HG03575 (cell line): ENCODE results near the gene MBD6.
A peak's percentile ranks its signal among the peaks of the same experiment; 100 is the strongest.

Experiments used
- ATAC-seq: cut with Tn5 transposase; IDR thresholded peaks from one replicate; pipeline ENCODE4 v1.9.1; 2021; ENCODE audit not compliant: unreplicated experiment, insufficient number of reproducible peaks, low FRiP score; ENCODE audit errors: extremely low read depth

MBD6 gene, protein sequence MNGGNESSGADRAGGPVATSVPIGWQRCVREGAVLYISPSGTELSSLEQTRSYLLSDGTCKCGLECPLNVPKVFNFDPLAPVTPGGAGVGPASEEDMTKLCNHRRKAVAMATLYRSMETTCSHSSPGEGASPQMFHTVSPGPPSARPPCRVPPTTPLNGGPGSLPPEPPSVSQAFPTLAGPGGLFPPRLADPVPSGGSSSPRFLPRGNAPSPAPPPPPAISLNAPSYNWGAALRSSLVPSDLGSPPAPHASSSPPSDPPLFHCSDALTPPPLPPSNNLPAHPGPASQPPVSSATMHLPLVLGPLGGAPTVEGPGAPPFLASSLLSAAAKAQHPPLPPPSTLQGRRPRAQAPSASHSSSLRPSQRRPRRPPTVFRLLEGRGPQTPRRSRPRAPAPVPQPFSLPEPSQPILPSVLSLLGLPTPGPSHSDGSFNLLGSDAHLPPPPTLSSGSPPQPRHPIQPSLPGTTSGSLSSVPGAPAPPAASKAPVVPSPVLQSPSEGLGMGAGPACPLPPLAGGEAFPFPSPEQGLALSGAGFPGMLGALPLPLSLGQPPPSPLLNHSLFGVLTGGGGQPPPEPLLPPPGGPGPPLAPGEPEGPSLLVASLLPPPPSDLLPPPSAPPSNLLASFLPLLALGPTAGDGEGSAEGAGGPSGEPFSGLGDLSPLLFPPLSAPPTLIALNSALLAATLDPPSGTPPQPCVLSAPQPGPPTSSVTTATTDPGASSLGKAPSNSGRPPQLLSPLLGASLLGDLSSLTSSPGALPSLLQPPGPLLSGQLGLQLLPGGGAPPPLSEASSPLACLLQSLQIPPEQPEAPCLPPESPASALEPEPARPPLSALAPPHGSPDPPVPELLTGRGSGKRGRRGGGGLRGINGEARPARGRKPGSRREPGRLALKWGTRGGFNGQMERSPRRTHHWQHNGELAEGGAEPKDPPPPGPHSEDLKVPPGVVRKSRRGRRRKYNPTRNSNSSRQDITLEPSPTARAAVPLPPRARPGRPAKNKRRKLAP

GRCh38 chr12:57522011-57522886 is at the start of gene MBD6:
Gene MBD6 (plus strand): TSS chr12:57522824. CDS start chr12:57524304, 1,480 bp downstream.
- peak; percentile 27 for ATAC-seq

DNA sequence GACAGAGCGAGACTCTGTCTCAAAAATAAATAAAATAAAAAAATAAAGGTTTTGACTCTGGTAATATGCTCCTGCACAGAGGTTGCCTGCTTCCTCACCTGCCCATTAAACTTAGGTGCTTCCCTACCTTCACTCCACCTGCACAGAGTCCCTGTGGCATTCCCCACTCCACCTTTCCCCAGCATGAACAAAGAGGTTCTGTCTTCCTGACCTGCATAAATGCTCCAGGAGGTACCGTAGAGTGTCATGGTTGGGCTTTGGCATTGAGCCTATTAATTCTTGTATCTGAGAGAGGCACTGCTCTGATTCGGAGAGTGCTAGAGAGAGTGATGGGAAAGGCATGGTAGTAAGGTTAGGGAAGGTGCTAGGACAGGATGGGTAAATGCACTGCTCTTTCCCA is 49.2 kb upstream of the MBD6 start:
- ATAC-seq: no peak

DNA sequence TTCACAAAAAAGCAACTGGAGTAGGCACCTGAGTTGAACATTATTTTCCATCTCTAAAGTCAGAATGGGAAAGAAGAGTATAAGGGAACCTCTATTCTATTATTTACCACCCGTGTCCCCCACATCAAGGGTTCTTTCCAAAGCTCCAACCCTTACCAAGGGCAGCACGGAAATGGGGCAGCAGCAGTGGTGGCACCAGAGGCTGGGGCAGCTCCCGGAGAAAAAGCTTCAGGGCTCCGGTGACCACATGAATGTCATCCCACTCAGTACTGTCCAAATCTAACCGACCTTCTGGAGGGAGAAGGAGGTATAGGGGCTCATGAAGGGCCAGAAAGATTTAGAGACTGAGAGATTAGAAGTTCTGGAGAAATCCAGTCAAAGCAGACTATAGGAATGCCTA is 48.7 kb upstream of the MBD6 start:
- no peak for ATAC-seq

GRCh38 chr12:57474430-57474829 is 48.2 kb upstream of the MBD6 start:
- ATAC-seq: no peak

- no peak for ATAC-seq
Measured at GRCh38 chr12:57474862-57475261, 47.8 kb upstream of the MBD6 start.

GRCh38 chr12:57475271-57476161 is 47.1 kb upstream of the MBD6 start:
- no peak for ATAC-seq

DNA sequence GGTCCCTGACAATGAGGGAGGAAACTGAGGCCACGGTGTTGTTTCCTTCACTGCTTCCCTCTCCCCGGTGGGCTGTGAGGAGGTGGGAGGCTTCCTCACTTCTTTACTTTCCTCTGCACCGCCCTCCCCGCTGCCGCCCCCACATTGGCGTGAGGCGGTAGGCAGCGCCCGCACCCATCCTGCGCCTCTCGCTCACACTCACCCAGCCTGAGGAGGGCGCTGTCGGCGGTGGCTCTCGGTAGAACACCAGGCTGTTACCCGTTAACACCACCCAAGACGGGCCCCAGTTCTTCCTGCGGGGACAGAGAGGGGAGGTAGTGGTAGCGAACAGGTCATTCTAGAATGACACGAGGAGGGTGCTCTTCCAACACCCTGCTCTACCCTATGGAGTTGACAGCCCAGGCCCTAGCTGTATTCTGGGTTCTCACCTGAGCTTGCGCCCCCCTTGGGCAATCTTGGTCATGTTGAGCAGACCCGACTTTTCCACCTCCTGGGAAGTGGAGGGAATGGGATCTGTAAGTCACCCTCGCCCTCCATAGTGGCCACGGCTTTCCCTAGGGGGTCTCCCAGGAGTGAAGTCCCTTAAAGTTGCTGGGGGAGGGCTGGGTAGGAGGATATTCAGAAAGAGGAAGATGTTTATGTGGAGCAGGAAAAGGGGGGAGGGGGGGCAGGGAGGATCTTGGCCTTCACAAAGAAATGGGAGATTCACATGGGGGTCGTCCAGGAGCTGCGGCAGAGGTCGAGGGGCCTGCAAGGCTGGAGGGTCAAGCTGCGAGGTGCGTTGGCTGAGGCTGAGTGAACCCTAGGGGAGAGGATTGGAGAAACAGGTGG is 46.2 kb upstream of the MBD6 start:
- ATAC-seq: no peak

DNA sequence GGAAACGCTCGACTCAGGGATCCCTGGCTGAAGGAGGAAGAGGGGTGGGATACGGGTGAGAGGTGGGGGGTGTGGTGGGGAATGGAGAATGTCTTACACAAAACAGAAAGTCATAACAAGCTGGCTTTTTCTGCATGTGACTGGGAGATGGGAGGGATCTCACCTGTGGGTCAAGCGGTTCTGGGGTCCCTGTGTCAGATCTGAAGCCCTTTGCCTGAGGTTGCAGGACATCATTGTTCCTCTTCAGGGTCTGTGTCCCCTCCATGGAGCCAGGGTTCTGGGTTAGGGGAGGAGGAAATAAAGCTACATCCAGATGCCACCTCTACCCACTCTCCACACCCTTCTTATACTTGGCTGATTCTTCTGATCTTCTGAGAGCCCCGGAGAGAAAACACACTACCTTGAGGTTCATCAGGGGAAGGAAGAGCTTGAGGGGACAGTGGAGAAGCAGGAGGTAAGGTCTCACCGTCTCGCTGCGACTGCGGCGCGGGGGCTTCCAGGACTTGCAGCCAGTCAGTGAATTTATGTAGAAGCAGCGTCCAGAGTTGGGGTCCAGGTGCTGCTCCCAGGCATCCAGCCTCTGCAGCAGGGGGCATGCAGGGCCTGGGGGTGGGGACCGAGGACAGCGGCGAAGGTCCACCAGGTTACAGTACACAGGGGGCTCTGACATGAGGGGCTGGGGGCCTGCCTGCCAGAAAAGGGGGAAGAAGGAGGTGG is 45.5 kb upstream of the MBD6 start:
- ATAC-seq: no peak

DNA sequence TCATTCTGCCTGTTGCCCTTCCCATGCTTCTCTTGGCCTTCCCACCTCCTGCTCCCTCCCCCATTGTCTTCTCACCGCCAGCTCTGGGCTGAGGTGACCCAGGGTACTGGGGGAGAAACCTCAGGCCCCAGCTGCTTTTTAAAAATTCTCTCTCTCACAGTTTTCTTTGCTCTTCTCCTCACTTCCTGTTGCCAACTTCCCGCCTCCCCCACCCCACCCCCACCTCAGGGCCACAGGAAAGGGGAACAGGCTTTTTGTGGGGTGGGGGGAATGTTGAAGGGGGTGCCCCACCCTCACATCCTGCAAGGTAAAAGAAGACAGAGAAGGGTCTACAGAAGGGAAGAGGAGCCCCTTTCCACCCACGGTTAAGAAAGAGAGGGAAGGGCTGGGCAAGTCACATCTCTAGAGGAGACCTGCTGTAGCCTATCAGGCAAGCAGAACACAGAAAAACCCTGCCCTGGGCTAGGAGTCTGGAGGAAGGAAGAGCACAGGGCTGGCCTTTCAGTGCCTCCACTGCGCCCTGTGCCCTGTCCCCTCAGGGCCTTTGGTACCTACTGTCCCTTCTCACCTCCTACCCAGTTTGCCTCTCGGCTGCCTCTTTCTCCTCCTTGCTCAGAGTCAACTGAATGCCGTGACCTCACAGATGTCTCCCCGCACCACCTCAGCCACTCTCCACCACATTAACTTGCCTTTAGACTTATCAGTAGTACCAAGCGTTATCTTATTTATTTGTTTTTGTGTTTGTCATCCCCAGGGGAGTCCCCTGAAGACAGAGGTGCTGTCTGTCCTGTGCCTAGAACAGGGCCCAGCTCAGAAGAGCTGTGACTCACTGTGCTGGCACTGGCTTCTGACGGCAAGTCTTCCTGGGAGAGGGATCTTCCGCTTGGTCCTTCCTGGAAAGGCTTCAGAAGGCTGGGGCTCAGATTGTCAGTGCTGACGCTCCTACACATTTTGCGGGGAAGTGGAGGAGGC is 44.6 kb upstream of the MBD6 start:
- ATAC-seq: no peak

DNA sequence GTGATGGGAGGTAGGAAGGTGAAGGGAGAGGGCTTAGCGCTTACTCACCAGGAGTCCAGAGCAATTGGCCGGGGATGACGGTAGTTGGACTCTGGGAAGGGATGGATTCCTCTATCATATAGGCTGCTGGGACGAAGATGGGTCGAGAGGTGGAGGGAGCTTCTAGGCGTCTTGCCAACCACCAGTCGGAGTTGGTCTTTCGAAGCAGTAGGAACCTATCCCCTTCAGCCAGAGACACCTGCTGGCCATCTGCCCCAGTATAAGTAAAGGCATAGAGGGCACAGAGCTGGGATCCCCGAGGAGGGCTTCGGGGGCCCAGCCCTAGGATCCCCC is 43.6 kb upstream of the MBD6 start:
- no peak for ATAC-seq

DNA sequence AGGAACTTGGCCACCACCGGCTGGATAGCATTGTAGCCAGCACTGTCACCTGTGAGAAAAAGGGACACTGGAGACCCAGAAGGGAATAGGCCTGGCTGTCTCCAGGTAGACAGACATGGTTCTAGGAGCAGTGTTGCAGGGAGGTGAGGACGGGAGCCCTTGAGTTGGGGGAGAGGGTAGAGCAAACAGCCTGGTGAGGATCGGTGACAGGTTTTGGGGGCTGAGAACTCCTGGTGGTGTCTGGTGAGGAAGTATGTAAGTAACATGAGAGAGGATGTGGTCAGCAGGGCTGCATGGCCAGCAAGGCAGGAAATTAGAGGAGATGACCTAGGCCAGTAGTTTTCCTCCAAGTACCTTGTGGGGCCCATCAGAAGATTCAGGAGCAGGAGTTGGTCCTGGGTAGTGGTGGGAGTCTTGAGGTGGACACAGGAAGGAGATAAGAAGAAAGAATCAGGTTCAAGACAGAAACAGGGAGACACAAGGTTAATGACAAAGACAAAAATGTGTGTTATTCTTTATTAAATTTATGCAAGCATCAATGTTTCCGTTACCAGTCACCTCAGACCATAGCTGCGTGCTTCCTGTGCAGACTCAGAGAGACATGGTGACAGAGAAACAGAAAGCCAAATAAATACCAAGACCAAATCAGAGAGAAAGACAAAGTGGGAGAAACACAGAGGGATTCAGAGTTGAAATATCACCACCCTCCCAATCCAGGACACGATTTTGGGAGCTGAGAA is 43.1 kb upstream of the MBD6 start, which contains the start of gene ARHGAP9:
TSS of gene ARHGAP9 (minus strand) at position 491 of the 740 bp plus-strand sequence. CDS start at position 31, 460 bp downstream.
- no peak for ATAC-seq

GRCh38 chr12:57481671-57482070 is 41.0 kb upstream of the MBD6 start:
- no peak for ATAC-seq

- ATAC-seq: no peak
Measured at GRCh38 chr12:57483466-57483865, 39.2 kb upstream of the MBD6 start.

DNA sequence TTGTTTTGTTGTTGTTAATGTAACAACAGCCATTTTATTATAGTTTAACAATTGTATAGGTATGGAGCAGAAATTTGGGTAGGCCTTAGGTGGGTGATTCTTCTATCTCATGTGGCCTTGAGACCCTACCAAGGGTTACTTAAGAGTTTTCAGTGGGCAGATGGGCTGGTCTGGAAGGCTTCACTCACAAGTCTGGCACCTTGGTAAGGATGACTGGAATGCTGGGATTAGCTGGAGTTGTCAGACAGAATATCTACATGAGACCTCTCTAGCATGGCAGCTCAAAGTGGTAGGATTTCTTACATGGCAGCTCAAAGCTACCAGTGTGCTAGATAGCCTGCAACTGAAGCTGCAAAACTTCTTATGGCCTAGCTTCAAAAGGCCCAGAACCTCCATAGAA is 36.9 kb upstream of the MBD6 start:
- no peak for ATAC-seq

DNA sequence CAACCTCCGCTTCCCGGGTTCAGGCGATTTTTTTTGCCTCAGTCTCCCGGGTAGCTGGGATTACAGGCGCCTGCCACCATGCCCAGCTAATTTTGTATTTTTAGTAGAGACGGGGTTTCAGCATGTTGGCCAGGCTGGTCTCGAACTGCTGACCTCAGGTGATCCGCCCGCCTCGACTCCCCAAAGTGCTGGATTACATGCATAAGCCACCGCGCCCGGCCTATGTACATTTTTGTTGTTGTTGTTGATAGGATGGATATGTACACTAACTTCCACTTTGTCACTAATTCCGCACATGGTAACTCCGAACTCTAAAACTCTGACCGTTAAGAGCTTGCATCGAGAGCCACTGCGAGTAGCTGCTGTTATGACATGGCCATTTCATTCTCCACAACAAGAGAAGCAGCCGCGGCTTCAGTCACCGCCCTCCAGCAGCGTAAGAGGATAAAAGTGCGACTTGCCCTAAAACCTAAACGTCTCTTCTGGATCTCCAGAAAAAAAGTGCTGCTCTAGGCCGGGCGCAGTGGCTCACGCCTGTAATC is 35.5 kb upstream of the MBD6 start:
- no peak for ATAC-seq
